ENCODE data around the gene KIF7. TPM values are rescaled to one million over a fixed set of nuclear protein-coding genes. Genes with fewer than 3 reads are reported as not detected.
A peak's percentile ranks its signal among the peaks of the same experiment; 100 is the strongest.

The KIF7 gene
- total RNA-seq, 1 donor from 2014 or later: 1.5 TPM

DNA sequence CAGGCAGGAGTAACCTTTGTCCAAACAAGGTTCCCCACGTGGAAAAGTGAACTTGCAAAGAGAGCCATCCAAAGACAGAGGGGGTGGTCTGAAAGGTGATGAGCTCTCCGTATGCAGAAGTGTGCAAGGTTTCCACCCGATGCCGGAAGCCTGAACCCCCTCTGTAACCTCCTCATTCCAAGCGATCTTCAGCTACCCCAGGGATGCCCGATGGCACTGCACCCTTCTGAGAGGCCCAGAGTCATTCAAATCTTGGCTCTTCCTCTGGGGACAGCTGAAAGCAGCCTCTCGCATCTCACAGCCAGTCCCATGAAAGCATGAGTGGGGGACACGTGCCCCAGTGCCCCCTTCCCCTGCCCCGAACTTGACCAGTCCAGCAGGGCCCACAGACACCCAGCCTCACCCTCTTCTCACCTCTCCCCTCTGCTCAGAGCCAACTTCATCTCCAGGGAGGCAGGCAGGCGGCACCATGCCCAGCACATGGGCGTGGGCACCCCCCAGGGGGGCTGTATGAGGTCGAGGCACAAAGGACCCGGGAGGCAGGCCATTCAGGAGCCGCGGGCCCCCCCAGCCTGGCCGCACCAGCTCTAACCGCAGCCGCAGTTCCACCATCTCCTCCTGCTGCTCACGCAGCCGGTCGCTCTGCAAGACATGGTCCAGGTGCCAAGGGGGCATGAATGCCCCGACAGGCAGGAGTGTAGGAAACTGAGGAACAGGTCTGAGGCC, 8.7 kb downstream of the KIF7 start:
- H3K36me3 ChIP-seq: no peaks in the 10 kb centered on the region
- DNase-seq: no peak
- H3K27ac ChIP-seq: no peak overlapping the region
- no peaks in the 10 kb centered on the region for H3K27me3 ChIP-seq (ENCODE audit: low read depth)
- no peak overlapping the region for H3K4me3 ChIP-seq
- no peaks in the 10 kb centered on the region for H3K9me3 ChIP-seq
- no peaks in the 10 kb centered on the region for H3K4me1 ChIP-seq
- peak; percentile 5 to 8 for ATAC-seq
- intact Hi-C loops (cut with DNase I): no loop called here
- TF ChIP-seq, protein P1, sequence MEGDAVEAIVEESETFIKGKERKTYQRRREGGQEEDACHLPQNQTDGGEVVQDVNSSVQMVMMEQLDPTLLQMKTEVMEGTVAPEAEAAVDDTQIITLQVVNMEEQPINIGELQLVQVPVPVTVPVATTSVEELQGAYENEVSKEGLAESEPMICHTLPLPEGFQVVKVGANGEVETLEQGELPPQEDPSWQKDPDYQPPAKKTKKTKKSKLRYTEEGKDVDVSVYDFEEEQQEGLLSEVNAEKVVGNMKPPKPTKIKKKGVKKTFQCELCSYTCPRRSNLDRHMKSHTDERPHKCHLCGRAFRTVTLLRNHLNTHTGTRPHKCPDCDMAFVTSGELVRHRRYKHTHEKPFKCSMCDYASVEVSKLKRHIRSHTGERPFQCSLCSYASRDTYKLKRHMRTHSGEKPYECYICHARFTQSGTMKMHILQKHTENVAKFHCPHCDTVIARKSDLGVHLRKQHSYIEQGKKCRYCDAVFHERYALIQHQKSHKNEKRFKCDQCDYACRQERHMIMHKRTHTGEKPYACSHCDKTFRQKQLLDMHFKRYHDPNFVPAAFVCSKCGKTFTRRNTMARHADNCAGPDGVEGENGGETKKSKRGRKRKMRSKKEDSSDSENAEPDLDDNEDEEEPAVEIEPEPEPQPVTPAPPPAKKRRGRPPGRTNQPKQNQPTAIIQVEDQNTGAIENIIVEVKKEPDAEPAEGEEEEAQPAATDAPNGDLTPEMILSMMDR (IDR thresholded peaks at IDR 0.05): no peak

DNA sequence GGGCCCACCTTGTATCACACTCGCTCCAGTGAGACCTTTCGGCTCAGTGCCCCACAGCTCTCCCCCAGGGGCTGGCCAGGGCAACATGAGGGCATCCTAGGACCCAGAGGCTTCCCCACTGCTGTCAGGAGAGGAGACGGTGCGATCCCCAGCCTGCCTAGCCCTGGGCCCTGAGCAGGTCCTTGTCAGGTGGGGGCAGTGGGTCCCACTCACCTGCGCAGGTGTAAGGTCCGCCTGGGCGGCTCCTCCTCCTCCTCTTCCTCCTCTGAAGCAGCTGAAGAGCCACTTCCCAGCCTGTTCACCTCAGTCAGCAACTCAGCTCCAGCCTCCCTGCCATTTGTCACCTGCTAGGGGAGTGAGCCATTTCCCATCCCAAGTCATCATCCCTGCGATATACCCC, 9.6 kb downstream of the KIF7 start:
- Histone ChIP-seq H3K4me3 (no peak overlapping the region), H3K27ac (no peak overlapping the region), H3K36me3 (no peaks in the 10 kb centered on the region), H3K9me3 (no peaks in the 10 kb centered on the region), H3K27me3 (ENCODE audit: low read depth) (no peaks in the 10 kb centered on the region), H3K4me1 (no peaks in the 10 kb centered on the region)
- DNase-seq (no peak), ATAC-seq (no peak)
- intact Hi-C loops (cut with DNase I): no loop called here
- TF ChIP-seq, protein P1 (IDR thresholded peaks at IDR 0.05): no peak

DNA sequence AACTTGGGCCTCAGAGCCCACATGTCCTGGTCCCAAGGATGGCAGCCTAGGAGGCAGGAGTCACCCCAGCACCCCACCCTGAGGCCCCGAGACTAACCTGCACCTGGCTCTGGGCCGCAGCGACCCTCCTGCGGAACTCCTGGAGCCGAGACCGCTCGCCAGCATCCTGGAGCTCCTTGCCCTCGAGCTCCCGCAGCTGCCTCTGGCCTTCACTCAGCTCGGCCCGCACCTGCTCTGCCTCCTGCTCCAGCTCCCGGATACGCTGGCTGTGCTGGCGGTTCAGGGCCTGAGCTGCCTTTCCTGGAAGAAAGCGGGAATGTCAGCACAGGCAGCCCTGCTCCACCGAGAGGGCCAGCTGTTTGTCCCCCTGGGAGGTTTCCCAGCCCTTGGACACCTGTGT, 13.2 kb downstream of the KIF7 start:
- intact Hi-C loops (cut with DNase I): no loop called here
- Histone ChIP-seq H3K36me3 (no peaks in the 10 kb centered on the region), H3K27ac (no peak overlapping the region), H3K4me3 (no peak overlapping the region), H3K9me3 (no peaks in the 10 kb centered on the region), H3K27me3 (ENCODE audit: low read depth) (no peaks in the 10 kb centered on the region), H3K4me1 (no peaks in the 10 kb centered on the region)
- TF ChIP-seq, protein P1 (IDR thresholded peaks at IDR 0.05): no peak
- peak in 1 of 2 donors; percentile 11 for ATAC-seq
- no peak for DNase-seq

DNA sequence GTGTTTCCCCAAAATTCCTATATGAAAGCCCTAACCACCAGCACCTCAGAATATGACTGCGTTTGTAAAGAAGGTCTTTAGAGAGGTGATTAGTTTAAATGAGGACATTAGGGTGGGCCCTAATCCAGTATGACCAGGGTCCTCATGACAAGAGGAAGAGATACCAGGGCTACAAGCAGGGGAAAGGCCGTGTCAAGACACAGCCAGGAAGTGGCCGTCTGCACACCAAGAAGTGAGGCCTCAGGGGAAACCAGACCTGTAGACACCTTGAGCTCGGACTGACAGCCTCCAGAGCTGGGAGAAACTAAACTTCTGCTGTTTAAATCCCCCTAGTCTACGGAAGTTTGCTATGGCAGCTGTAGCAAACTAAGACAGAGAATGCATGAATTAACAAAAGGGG, 14.2 kb downstream of the KIF7 start:
- H3K27me3 ChIP-seq (ENCODE audit: low read depth): no peaks in the 10 kb centered on the region
- H3K36me3 ChIP-seq: no peaks in the 10 kb centered on the region
- intact Hi-C loops (cut with DNase I): no loop called here
- no peaks in the 10 kb centered on the region for H3K9me3 ChIP-seq
- no peaks in the 10 kb centered on the region for H3K4me1 ChIP-seq
- TF ChIP-seq, protein P1 (IDR thresholded peaks at IDR 0.05): no peak
- ATAC-seq (no peak), DNase-seq (no peak)
- no peak overlapping the region for H3K4me3 ChIP-seq
- no peak overlapping the region for H3K27ac ChIP-seq

DNA sequence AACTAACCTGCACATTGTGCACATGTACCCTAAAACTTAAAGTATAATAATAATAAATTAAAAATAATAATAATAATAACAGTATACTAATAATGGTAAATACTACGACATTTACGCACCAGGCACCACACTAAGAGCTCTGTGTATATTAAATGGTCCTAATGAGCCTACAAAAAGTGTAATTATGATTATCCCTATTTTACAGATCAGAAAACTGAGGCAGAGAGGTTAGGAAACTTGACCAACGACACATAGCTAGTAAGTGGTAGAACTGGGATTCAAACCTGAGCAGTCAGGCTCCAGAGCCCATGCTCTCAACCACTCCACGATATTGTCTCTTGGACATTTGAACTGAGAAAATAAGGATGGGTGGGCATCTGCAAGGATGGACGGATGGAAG, 15.0 kb downstream of the KIF7 start:
- H3K27ac ChIP-seq: no peak overlapping the region
- H3K4me3 ChIP-seq: no peak overlapping the region
- TF ChIP-seq, protein P1 (IDR thresholded peaks at IDR 0.05): no peak
- no peaks in the 10 kb centered on the region for H3K9me3 ChIP-seq
- no peaks in the 10 kb centered on the region for H3K4me1 ChIP-seq
- H3K36me3 ChIP-seq: no peaks in the 10 kb centered on the region
- no peak for ATAC-seq
- no peaks in the 10 kb centered on the region for H3K27me3 ChIP-seq (ENCODE audit: low read depth)
- no peak for DNase-seq
- intact Hi-C loops (cut with DNase I): no loop called here
